ENCODE measurements around the gene TBC1D7. TPM values are rescaled to one million over a fixed set of nuclear protein-coding genes. Genes with fewer than 3 reads are reported as not detected.
A peak's percentile ranks its signal among the peaks of the same experiment; 100 is the strongest.

Gene TBC1D7
- total RNA-seq, 2 donors from 2014 or later = 37.7 to 59.0 TPM

GRCh38 chr6:13278164-13278563 lies 50.2 kb downstream of the TBC1D7 start:
- peaks cover 27% of the 10 kb centered on the region for H3K36me3 ChIP-seq (ENCODE audit: control insufficient read depth, insufficient read depth, low read length)
- Mint-ChIP-seq H3K36me3 (ENCODE audit: low read depth) (no peaks in the 10 kb centered on the region), H3K9me3 (no peaks in the 10 kb centered on the region), H3K27me3 (ENCODE audit: insufficient read depth) (no peaks in the 10 kb centered on the region), H3K4me3 (no peak overlapping the region), H3K27ac (no peak overlapping the region), H3K4me1 (peaks cover 8% of the 10 kb centered on the region)
- no peak overlapping the region for H3K9ac ChIP-seq (ENCODE audit: extremely low read depth, low read length, poor library complexity, severe bottlenecking)
- no peaks in the 10 kb centered on the region for H3K9me3 ChIP-seq (ENCODE audit: control insufficient read depth, low read length)
- TF ChIP-seq, protein P1, sequence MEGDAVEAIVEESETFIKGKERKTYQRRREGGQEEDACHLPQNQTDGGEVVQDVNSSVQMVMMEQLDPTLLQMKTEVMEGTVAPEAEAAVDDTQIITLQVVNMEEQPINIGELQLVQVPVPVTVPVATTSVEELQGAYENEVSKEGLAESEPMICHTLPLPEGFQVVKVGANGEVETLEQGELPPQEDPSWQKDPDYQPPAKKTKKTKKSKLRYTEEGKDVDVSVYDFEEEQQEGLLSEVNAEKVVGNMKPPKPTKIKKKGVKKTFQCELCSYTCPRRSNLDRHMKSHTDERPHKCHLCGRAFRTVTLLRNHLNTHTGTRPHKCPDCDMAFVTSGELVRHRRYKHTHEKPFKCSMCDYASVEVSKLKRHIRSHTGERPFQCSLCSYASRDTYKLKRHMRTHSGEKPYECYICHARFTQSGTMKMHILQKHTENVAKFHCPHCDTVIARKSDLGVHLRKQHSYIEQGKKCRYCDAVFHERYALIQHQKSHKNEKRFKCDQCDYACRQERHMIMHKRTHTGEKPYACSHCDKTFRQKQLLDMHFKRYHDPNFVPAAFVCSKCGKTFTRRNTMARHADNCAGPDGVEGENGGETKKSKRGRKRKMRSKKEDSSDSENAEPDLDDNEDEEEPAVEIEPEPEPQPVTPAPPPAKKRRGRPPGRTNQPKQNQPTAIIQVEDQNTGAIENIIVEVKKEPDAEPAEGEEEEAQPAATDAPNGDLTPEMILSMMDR (conservative IDR thresholded peaks at IDR 0.05) = peak; percentile 87
- peak; percentile 88 for DNase-seq
- no peak overlapping the region for H3K27ac ChIP-seq (ENCODE audit: low read depth, low read length)
- 61% methylated on average over 3 of the region's 3 CpGs; no CpG with 5 or more reads in 1 of the 2 experiments for WGBS, 2 experiments (ENCODE audit: insufficient coverage in 1 of 2, insufficient read length in 1 of 2)
- H3K4me3 ChIP-seq (ENCODE audit: low read length) = no peak overlapping the region
- H3K27me3 ChIP-seq (ENCODE audit: control insufficient read depth, insufficient read depth, low read length, poor library complexity, severe bottlenecking) = no peaks in the 10 kb centered on the region
- peaks cover 5% of the 10 kb centered on the region for H3K4me1 ChIP-seq (ENCODE audit: control insufficient read depth, insufficient read depth, low read length)

DNA sequence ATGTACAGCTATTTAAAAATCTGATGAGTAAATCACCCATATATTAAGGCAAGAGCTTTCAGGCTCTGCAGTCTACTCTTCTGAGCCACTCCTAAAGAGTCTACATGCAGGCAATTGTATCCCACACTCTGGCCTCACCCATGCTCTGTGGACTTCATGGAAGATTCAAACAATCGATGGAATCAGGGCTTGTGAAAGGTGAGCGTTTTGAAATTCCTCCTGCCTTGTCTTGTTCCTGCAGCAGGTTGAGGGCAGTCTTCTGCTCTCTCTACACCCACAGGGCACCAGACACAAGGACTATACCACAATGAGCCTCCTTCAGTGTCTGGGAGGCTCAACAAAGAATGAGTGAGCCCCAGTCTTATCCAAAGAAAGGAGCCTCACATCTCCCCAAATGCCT lies 51.1 kb downstream of the TBC1D7 start:
- 97% methylated on average over 2 of the region's 2 CpGs; no CpG with 5 or more reads in 1 of the 2 experiments for WGBS, 2 experiments (ENCODE audit: insufficient coverage in 1 of 2, insufficient read length in 1 of 2)
- H3K27ac Mint-ChIP-seq = no peak overlapping the region
- Histone ChIP-seq H3K27me3 (ENCODE audit: control insufficient read depth, insufficient read depth, low read length, poor library complexity, severe bottlenecking) (no peaks in the 10 kb centered on the region), H3K9me3 (ENCODE audit: control insufficient read depth, low read length) (no peaks in the 10 kb centered on the region), H3K36me3 (ENCODE audit: control insufficient read depth, insufficient read depth, low read length) (peaks cover 28% of the 10 kb centered on the region), H3K9ac (ENCODE audit: extremely low read depth, low read length, poor library complexity, severe bottlenecking) (no peak overlapping the region), H3K4me1 (ENCODE audit: control insufficient read depth, insufficient read depth, low read length) (peaks cover 1% of the 10 kb centered on the region), H3K27ac (ENCODE audit: low read depth, low read length) (no peak overlapping the region), H3K4me3 (ENCODE audit: low read length) (no peak overlapping the region)
- peaks cover 3% of the 10 kb centered on the region for H3K4me1 Mint-ChIP-seq
- TF ChIP-seq, protein P1 (conservative IDR thresholded peaks at IDR 0.05) = no peak
- no peak overlapping the region for H3K4me3 Mint-ChIP-seq
- no peaks in the 10 kb centered on the region for H3K27me3 Mint-ChIP-seq (ENCODE audit: insufficient read depth)
- no peaks in the 10 kb centered on the region for H3K9me3 Mint-ChIP-seq
- DNase-seq = no peak
- no peaks in the 10 kb centered on the region for H3K36me3 Mint-ChIP-seq (ENCODE audit: low read depth)

GRCh38 chr6:13275435-13275989 lies 52.8 kb downstream of the TBC1D7 start:
- Histone ChIP-seq H3K4me1 (ENCODE audit: control insufficient read depth, insufficient read depth, low read length) (no peaks in the 10 kb centered on the region), H3K4me3 (ENCODE audit: low read length) (no peak overlapping the region), H3K9ac (ENCODE audit: extremely low read depth, low read length, poor library complexity, severe bottlenecking) (no peak overlapping the region), H3K9me3 (ENCODE audit: control insufficient read depth, low read length) (no peaks in the 10 kb centered on the region), H3K27me3 (ENCODE audit: control insufficient read depth, insufficient read depth, low read length, poor library complexity, severe bottlenecking) (no peaks in the 10 kb centered on the region), H3K27ac (ENCODE audit: low read depth, low read length) (no peak overlapping the region), H3K36me3 (ENCODE audit: control insufficient read depth, insufficient read depth, low read length) (peaks cover 35% of the 10 kb centered on the region)
- H3K27ac Mint-ChIP-seq = no peak overlapping the region
- no peak overlapping the region for H3K4me3 Mint-ChIP-seq
- DNase-seq = no peak
- H3K36me3 Mint-ChIP-seq (ENCODE audit: low read depth) = no peaks in the 10 kb centered on the region
- peaks cover 3% of the 10 kb centered on the region for H3K4me1 Mint-ChIP-seq
- WGBS, 2 experiments (ENCODE audit: insufficient coverage in 1 of 2, insufficient read length in 1 of 2) = 82 to 98% methylated on average over 5 to 8 of the region's 8 CpGs
- H3K27me3 Mint-ChIP-seq (ENCODE audit: insufficient read depth) = no peaks in the 10 kb centered on the region
- TF ChIP-seq, protein P1 (conservative IDR thresholded peaks at IDR 0.05) = no peak
- H3K9me3 Mint-ChIP-seq = no peaks in the 10 kb centered on the region

All from endodermal cell (in vitro differentiated cells).